Activated gamma-delta T cell treated with anti-CD3 and anti-CD28 coated beads, Interleukin-2, amount 50 U/mL, for 16 hours (primary cell): ENCODE results near the gene WDCP.
"Not testable (repeated sequence)": the region's sequence is repeated elsewhere in the genome, so short reads cannot be mapped to it uniquely, and the experiment has no call there.

Source experiments
- DNase-seq: peaks from one replicate; pipeline ENCODE4 v3.0.0-alpha.2; 2020; ENCODE audit warnings: low read depth

Gene WDCP

GRCh38 chr2:24046930-24047702 is at the start of gene WDCP:
TSS of gene WDCP (minus strand) at chr2:24047391. CDS start at chr2:24039494, 7,897 bp downstream.
- DNase-seq: peak; percentile 89

- not testable (repeated sequence) for DNase-seq
These were observed 48.0 kb upstream of the WDCP start for GRCh38 chr2:24095171-24095677.

- not testable (repeated sequence) for DNase-seq
These were observed 46.1 kb upstream of the WDCP start for GRCh38 chr2:24093270-24093669.

DNA sequence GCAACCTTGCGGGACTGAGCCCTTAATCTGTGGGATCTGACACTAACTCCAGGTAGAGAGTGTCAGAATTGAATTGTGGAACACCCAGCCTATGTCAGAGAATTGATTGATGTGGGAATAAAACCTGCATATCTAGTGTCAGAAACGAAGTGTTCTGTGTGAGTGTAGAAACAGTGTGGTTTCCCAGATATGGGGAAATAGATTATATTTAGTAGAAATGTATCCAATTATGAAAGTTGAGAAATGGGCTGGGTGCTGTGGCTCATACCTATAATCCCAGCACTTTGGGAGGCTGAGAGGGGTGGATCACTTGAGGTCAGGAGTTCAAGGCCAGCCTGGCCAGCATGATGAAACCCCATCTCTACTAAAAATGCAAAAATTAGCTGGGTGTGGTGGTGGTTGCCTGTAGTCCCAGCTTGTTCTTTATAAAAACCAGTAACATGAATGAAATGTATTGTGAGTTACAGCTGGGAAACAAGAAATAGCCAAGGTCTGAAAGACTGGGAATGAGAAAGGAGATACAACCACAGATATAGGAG is 41.7 kb upstream of the WDCP start:
- DNase-seq: no peak

DNA sequence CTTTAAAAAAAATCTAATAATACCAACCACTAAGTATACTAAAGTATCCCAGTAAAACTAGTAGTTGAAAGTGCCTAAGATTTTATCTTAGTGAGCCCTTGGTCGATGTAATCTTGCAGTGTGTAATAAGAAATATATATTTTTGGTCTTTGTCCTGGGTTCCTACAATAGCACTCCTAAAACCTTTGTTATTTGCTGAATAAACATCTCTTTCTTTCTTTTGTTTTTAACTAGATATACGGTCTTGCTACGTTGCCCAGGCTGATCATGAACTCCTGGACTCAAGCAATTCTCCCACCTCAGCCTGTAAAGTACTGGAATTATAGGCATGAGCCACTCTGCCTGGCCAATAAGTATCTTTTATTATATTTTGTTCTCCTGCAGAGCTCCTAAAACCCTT is 39.8 kb upstream of the WDCP start:
- DNase-seq: no peak

DNA sequence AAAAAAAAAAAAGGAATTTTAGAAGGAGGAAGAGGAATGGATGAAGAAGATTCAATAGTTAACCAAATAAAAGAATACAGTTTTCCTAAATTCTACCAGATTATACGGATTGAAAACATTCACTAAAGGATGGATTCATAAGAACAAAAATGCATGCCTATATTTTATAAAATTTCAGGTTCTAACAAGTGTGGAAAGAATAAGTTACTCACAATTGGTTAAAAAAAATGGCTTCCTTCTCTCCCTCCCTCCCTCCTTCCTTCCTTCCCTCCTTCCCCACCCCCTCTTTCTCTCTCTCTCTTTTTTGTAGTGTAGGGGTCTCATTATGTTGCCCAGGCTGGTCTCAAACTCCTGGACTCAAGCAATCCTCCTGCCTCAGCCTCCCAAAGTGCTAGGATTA is 39.0 kb upstream of the WDCP start:
- DNase-seq: no peak

DNA sequence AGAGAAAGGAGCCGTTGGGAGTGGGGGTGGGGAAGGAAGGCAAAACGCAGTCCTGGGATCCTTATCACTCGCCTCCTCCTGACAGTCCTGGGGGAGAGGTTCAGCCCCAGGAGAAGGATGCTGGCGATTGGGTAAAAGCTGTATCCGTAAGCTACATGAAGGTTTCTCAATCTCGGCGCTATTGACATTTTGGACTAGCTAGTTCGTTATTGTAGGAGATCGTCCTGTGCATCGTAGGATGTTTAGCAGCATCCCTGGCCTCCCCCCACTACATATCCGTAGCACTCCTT is 38.0 kb upstream of the WDCP start:
- DNase-seq: no peak

DNA sequence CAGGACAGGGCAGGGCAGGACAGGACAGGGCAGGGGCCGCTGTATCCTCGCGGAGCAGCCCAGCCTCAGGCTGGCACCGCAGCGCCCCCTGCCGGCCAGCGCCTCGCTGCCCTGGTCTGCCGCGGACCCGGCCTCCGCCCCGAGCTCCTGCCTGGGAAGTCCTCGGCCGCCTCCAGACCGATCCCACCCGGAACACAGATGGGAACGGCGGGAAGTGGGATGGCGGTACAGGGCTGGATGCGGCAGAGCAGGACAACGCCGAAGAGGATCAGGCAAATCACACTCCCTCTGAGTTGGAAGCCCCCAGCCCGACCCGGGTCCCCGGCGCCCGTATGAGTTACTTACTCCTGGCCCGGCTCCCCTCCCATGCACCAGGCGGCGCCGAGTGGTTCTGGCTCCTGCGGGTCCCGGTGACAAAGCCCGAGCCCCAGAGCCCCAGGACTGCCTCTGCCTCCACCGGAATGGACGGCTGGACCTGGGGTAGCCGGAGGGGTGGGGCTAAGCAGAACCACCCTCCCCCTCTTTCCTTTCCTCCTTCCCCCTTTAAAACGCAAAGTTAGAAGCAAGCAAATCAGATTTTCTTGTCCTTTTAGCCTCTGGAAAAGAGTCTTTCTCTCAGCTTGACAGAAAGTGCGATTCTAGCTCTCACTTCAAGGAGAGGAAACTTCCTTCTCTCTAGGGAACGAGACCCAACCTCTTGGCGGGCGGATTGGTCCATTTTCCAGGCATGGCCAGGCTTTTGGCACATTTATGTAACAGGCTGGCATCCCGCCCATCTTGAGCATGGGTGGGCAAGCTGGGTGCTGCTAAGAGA is 37.4 kb upstream of the WDCP start, which contains the start of gene TP53I3:
Gene TP53I3 (minus strand): TSS at position 449 of the 814 bp plus-strand sequence. CDS start 508 bp downstream, outside the sequence.
- peak; percentile 73 for DNase-seq

DNA sequence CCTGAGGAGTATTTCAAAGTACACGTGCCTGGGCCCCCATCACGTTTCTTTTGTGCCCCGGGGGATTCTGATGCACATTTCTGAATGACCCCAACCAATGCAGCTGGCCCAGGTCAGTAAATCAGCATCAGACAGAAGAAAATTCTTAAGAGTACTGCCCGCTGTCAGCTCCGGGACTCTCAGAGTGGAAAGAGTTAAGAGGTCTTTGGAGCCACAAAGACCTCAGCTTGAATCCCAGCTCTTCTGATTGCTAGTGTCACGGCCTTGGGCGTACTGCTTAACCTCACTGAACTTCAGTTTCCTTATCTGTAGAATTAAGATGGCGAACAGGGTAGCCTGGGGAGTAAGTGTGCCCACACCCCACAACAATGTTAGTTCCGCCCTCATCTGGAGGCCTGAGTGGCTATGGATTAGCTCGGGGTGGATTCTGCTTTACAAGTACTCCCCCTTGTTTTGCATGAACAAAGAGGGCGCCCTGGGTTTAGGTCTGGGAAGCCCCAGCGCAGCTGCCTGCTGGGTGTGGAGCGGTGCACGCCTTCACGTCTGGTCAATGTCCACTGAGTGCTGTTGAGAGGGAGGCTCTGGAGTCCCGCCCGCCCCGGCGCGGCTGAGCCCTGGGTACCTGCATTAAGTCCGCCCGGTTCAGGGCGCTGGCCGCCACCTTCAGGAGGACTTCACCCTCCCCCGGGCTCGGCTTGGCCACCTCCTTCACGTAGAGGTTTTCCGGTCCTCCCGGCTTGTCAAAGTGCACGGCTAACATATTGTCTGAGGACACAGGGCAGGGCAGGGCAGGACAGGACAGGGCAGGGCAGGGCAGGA is 36.6 kb upstream of the WDCP start:
- peak; percentile 16 for DNase-seq

- DNase-seq: no peak
These were observed 35.8 kb upstream of the WDCP start for GRCh38 chr2:24082787-24083566.

- DNase-seq: no peak
These were observed 33.5 kb upstream of the WDCP start for GRCh38 chr2:24080701-24081100.

GRCh38 chr2:24077879-24078278 is 30.7 kb upstream of the WDCP start:
- DNase-seq: no peak

DNA sequence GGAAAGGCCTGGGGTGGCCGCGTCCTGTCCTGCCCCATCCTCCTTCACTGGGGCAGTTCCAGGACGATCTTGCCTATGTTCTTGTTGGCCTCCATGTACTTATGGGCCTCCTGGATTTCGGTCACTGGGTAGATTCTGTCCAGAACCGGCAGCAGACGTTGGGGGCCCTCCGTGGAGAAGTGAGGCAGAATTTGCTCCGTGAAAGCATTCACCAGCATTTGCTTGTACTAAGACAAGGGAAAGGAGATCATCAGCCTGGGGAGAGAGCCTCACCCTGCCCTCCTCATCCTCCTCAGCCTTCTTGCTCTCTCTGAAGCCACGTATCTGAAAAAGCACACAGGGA is 30.3 kb upstream of the WDCP start:
- no peak for DNase-seq

- DNase-seq: no peak
These were observed 29.8 kb upstream of the WDCP start for GRCh38 chr2:24076849-24077534.

DNA sequence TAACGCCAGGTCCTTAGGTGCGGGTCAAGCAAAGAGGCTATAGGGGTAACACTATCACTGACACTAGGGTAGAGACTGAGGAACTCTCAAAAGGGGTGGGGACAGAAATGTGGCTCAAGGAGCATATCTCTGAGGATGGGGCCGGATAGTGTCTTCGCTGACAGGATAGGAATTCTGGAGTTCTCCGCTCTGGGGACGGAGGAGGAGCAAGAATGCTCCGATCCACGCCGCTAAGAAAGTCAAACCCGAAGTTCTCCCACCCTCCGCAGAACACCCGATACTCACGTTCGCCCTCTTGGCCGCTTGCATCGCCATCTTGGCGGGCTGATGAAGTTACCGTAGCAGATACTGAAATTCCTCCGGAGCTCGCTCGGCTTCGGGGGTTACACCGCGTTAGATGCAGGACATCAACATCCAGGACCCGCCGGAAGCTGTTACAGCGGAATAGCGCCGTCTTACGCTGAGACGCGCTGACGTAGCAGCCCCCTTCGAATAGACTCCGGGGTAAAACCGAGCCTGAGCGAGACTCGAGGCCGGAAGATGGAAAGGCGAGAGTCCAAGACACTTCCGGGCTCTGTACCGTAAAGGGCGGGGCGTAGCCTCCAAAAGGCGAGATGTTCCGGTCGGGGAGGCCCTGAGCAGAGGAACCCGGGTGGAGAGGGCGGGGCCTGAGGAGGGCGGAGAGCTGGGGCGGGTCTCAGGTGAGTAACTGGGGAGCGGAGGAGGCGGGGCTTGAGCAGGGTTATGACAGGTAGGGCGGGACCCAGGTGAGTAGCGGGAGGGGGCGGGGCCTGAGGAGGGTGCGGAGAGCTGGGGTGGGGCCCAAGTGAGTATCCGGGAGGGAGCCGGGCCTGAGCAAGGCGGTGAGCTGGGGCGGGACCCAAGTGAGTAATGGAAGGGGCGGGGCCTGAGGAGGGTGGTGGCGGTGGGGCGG is 29.0 kb upstream of the WDCP start, which contains the start of gene SF3B6:
Gene SF3B6 (minus strand): TSS at position 412 of the 934 bp plus-strand sequence. CDS start 97 bp downstream, at position 315.
- DNase-seq: peak; percentile 99

GRCh38 chr2:24075259-24075658 is 28.1 kb upstream of the WDCP start:
- DNase-seq: no peak

GRCh38 chr2:24073816-24074215 is 26.6 kb upstream of the WDCP start:
- DNase-seq: no peak

DNA sequence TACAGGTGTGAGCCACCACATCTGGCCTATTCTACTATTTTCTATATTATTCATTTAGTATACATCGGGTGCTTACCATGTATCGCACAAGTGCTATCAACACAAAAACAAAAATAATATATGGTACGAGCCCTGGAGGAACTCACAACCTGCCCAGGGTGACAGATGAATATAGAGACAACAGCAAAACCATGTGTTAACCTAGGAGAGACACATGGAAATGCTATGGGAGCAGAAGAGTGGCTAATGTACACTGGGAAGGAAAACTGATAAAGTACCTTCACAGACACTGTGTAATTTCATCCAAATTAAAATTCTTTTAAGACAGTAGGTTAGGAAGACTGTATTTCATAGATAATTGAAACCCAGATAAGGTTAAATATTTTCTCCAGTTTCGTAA is 25.1 kb upstream of the WDCP start:
- no peak for DNase-seq

DNA sequence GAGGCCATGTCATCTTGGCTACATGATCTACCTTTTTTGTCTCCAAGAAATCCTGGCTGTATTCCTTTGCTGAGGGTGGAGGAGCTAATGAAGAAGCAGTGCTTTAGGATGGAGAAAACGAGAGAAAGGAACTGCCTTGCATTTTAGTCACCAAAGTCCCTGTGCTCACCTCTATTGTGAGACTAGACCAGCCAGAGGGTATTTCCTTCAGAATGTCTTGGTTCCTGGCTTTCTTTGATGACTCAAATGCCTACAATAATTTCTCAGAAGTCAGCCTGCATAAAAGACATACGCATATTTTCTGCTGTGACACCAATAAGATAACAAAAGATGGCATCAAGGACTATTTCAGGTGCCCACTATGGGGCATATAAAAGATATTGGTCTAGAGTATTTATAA is 18.1 kb upstream of the WDCP start:
- DNase-seq: no peak
